K562 (cell line): ENCODE measurements around the gene AMDHD2. TPM values are rescaled to one million over a fixed set of nuclear protein-coding genes. Genes with fewer than 3 reads are reported as not detected.

Source experiments
- CEBPB ChIP-seq: fragments of 450-650 bp; IDR thresholded peaks from 2 replicates; pipeline ENCODE4 v1.6.1; 2016; ENCODE audit warnings: missing genetic modification characterization, missing compliant biosample characterization
- CEBPG ChIP-seq, 3 experiments: fragments of 200-800 bp in 1 of 3; sonication (Bioruptor generic) in 1 of 3; sonication (generic) in 1 of 3; formaldehyde crosslinking in 1 of 3; IDR thresholded peaks in 2 of 3; conservative IDR thresholded peaks in 1 of 3; 2 replicates each; pipeline versions ENCODE4 v1.6.1 to v1.8.0; 2016 to 2022; ENCODE audit warnings: missing compliant biosample characterization in 2 of 3, missing genetic modification characterization in 2 of 3, mild to moderate bottlenecking in 1 of 3, missing genetic modification reagents in 1 of 3
- CXXC5 ChIP-seq: fragments of 250-450 bp; sonication (Bioruptor Pico); IDR thresholded peaks from 2 replicates; pipeline ENCODE4 v1.8.0; 2022; ENCODE audit warnings: inconsistent platforms, mild to moderate bottlenecking, moderate library complexity
- DPF2 ChIP-seq: fragments of 450-650 bp; IDR thresholded peaks from 2 replicates; pipeline ENCODE4 v1.6.1; 2016
- ELF1 ChIP-seq: fragments of 200-800 bp; sonication (Bioruptor generic); IDR thresholded peaks from 2 replicates; pipeline ENCODE4 v1.6.1; 2016; ENCODE audit warnings: missing genetic modification characterization, missing compliant biosample characterization
- ETV1 ChIP-seq: fragments of 450-650 bp; conservative IDR thresholded peaks from 2 replicates; pipeline ENCODE4 v1.6.1; 2016; ENCODE audit warnings: missing genetic modification characterization, control low read depth, low read depth, missing compliant biosample characterization
- GABPA ChIP-seq: fragments of 200-800 bp; sonication (Bioruptor generic); conservative IDR thresholded peaks from 2 replicates; pipeline ENCODE4 v1.6.1; 2016; ENCODE audit warnings: low read depth, missing genetic modification characterization, missing compliant biosample characterization
- HMBOX1 ChIP-seq: sonication (generic); IDR thresholded peaks from 2 replicates; pipeline ENCODE4 v1.6.1; 2016
- ILF3 ChIP-seq: fragments of 450-650 bp; IDR thresholded peaks from 2 replicates; pipeline ENCODE4 v1.6.1; 2018; ENCODE audit warnings: antibody characterized with exemption, mild to moderate bottlenecking, moderate library complexity, borderline replicate concordance
- KDM1A ChIP-seq, 2 experiments: fragments of 450-650 bp; IDR thresholded peaks; 2 replicates each; pipeline ENCODE4 v1.6.1; 2016; ENCODE audit warnings: mild to moderate bottlenecking in 2 of 2
- MEIS2 ChIP-seq: fragments of 450-650 bp; IDR thresholded peaks from 2 replicates; pipeline ENCODE4 v1.6.1; 2014; ENCODE audit warnings: mild to moderate bottlenecking; ENCODE audit not compliant: partially characterized antibody
- PHF20 ChIP-seq: fragments of 450-650 bp; IDR thresholded peaks from 2 replicates; pipeline ENCODE4 v1.6.1; 2018; ENCODE audit not compliant: partially characterized antibody
- RCOR1 ChIP-seq, 2 experiments: IDR thresholded peaks; 2 replicates each; pipeline ENCODE4 v1.6.1; 2012; ENCODE audit warnings: low read depth in 2 of 2, low read length in 2 of 2, borderline replicate concordance in 1 of 2, improper control_type of control experiment in 1 of 2
- SIN3B ChIP-seq: fragments of 450-650 bp; IDR thresholded peaks from 2 replicates; pipeline ENCODE4 v1.6.1; 2017; ENCODE audit warnings: low read depth, mild to moderate bottlenecking, moderate library complexity
- SMAD4 ChIP-seq: fragments of 250-450 bp; sonication (Bioruptor Pico); conservative IDR thresholded peaks from 2 replicates; pipeline ENCODE4 v1.8.0; 2021; ENCODE audit warnings: inconsistent platforms, mild to moderate bottlenecking, moderate library complexity
- SMARCA4 ChIP-seq: fragments of 450-650 bp; IDR thresholded peaks from 2 replicates; pipeline ENCODE4 v1.6.1; 2016
- TFAM ChIP-seq: fragments of 250-450 bp; sonication (Bioruptor Pico); conservative IDR thresholded peaks from 2 replicates; pipeline ENCODE4 v1.5.0; 2021; ENCODE audit warnings: mild to moderate bottlenecking, moderate library complexity
- ZBTB11 ChIP-seq, 3 experiments: fragments of 200-800 bp in 1 of 3; fragments of 250-450 bp in 1 of 3; fragments of 450-650 bp in 1 of 3; sonication (Bioruptor Pico) in 1 of 3; sonication (Bioruptor generic) in 1 of 3; formaldehyde crosslinking in 1 of 3; IDR thresholded peaks; 2 replicates each; pipeline versions ENCODE4 v1.6.1 to v1.8.0; 2016 to 2022; ENCODE audit warnings: mild to moderate bottlenecking in 2 of 3, missing genetic modification characterization in 2 of 3, missing compliant biosample characterization in 1 of 3, moderate library complexity in 1 of 3
- ZBTB2 ChIP-seq: fragments of 450-650 bp; IDR thresholded peaks from 2 replicates; pipeline ENCODE4 v1.6.1; 2016; ENCODE audit warnings: antibody characterized with exemption
- polyA plus RNA-seq, 8 experiments: library from polyadenylated mRNA; depleted of rRNA in 4 of 8; stranded (reverse) in 5 of 8; unstranded in 3 of 8; fragments of >200 nt; fragmentation: Nextera tagmentation in 2 of 8; fragmentation: Illumina TruSeq in 1 of 8; extraction: Ambion mirVana in 2 of 8; extraction: Trizol in 1 of 8; gene quantifications; 2 replicates each; pipeline versions ENCODE4 v1.2.1 to v1.2.3, GENCODE V29; 2011 to 2014; ENCODE audit warnings: inconsistent platforms in 1 of 8, missing spikeins in 1 of 8
- total RNA-seq, 7 experiments: library from RNA; depleted of rRNA in 6 of 7; stranded (reverse); fragments of >200 nt in 6 of 7; fragmentation: Illumina TruSeq in 2 of 7; extraction: Trizol in 2 of 7; gene quantifications; 2 replicates each; pipeline versions ENCODE4 v1.2.1 to v1.2.3, GENCODE V29; 2011 to 2021; ENCODE audit warnings: low replicate concordance in 1 of 7
- TF ChIP-seq, protein P1 (sequence below): conservative IDR thresholded peaks from 2 replicates; pipeline ENCODE4 v1.6.1; 2011; ENCODE audit warnings: low read depth, mild to moderate bottlenecking, low read length; ENCODE audit not compliant: control insufficient read depth

AMDHD2 gene
- total and polyA plus RNA-seq, 9 of the 15 experiments (the other 6 are each of a cell fraction or from before 2014, with no cell fraction given) = 0.38 to 56.9 (median 18.3) TPM; not detected in 1

DNA sequence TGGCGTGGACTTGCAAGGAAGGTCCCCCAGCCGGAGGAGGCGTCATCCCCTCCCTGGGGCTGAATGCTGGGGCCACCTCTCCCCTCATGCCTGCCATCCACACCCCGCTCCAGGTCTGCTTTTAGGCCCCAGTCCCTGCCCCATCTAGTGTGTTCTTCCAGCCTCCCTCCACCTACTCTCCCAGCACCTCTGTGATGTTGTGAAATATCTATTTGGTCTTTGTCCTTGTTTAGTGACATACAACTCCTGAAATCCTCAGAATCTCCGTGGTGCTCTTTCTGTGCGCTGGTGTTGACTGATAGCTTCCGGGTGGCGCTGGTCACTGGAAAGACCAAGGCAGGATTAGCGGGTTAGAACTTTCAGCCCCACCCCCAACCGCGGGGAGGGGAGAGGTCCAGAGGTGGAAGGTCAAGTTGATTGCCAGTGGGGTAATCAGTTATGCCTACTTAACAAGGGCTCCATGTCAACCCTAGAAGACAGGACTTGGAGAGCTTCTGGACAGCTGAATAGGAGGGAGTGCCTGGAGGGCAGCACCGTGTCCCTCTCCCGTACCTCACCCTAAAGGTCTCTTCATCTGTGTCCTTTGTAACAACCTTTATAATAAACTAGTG is 35.2 kb upstream of the AMDHD2 start (continued):
- TF ChIP-seq ILF3 (no peak), RCOR1 (IDR thresholded peaks at IDR 0.05; ENCODE audit: borderline replicate concordance in 1 of 2, low read depth in 2 of 2, low read length in 2 of 2) (peak in 1 of 2 experiments; percentile 46; a peak in 1 of 4 replicates), CXXC5 (CRISPR knock-in tag) (peak; percentile 58), TFAM (no peak), SIN3B (no peak), ETV1 (peak; percentile 81), MEIS2 (peak; percentile 89), CEBPG (CRISPR knock-in tag; IDR thresholded peaks at IDR 0.05) (no peak), CEBPG (tag; conservative IDR thresholded peaks at IDR 0.05 in 1 of 2, IDR thresholded peaks at IDR 0.05 in 1 of 2) (peak in 1 of 2 experiments; percentile 83; a peak in 2 of 4 replicates), HMBOX1 (peak; percentile 87), SMARCA4 (0 out of 2 replicates have a peak, but pooled peaks have one; percentile 38), ZBTB2 (peak; percentile 48; the same call in 1 of the 2 replicates), ZBTB11 (CRISPR knock-in tag; IDR thresholded peaks at IDR 0.05) (peak in 1 of 3 experiments; percentile 24; a peak in 1 of 6 replicates), KDM1A (IDR thresholded peaks at IDR 0.05) (no peak), SMAD4 (no peak), CEBPB (peak; percentile 91), DPF2 (peak; percentile 62), GABPA (tag) (peak; percentile 62), ELF1 (tag) (peak; percentile 34; the same call in 1 of the 2 replicates), PHF20 (no peak)
- TF ChIP-seq, protein P1, sequence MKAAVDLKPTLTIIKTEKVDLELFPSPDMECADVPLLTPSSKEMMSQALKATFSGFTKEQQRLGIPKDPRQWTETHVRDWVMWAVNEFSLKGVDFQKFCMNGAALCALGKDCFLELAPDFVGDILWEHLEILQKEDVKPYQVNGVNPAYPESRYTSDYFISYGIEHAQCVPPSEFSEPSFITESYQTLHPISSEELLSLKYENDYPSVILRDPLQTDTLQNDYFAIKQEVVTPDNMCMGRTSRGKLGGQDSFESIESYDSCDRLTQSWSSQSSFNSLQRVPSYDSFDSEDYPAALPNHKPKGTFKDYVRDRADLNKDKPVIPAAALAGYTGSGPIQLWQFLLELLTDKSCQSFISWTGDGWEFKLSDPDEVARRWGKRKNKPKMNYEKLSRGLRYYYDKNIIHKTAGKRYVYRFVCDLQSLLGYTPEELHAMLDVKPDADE = 0 out of 2 replicates have a peak, but pooled peaks have one; percentile 43
